Measurements from ENCODE around the gene ELOVL5.
"Not testable (repeated sequence)": the region's sequence is repeated elsewhere in the genome, so short reads cannot be mapped to it uniquely, and the experiment has no call there.

The ELOVL5 gene

GRCh38 chr6:53325785-53326184, 23.0 kb downstream of the ELOVL5 start:
- DNase-seq = no peak

DNA sequence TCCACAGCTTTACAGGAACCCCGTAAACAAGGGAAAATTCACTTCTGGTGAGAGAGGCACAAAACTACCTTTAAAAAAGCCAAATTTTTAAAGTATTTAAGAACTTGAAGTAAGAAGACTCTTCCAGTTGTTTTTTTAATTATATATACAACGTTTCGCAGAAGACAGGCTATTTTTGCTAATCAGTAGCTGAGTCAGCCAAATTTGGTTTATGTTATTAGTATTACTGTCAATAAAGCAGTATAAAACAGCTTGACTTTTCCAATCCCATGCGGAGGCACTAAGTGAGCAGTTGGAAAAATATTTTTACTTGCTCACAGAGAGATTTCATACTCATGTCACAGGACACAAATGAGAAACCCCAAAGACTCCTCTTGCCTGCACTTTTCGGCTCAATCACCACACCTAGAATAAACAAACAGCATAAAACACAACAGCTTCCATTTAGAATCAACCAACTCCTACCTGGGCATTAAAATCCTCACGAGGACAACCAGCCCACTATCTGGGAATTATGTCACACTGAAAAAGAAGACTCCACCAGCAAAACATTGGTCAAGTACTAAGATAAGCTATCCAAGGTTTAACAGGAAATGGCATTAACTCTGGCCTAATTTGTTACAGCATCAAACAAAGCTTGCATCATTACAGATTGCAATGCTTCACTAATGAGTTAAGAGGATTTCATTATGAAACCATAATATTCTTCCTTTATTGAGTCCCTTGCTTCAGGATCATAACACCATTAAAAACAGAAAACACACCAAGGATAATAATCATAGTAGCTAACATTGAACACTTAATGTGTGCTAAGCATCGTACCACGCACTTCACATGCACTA, 26.3 kb downstream of the ELOVL5 start:
- DNase-seq = no peak

DNA sequence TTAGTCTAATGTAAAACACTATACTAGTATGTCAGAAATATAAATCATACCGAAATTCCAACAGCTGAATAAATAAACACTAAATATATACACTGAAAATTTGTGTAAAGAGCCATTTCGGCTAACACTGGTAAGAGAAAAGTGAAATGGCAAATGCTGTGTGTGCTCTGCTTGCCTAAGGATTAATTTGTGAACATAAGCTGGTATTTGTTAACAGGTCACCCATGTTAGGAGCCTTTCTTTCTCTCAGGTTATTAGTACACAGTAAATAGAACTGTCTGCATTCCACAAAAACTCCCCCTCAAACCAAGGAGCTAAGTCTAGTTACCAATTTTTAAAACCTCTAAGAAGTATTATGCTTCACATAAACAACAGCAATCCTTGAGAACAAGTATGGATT, 27.0 kb downstream of the ELOVL5 start:
- no peak for DNase-seq

GRCh38 chr6:53320964-53321363, 27.8 kb downstream of the ELOVL5 start:
- DNase-seq = no peak

DNA sequence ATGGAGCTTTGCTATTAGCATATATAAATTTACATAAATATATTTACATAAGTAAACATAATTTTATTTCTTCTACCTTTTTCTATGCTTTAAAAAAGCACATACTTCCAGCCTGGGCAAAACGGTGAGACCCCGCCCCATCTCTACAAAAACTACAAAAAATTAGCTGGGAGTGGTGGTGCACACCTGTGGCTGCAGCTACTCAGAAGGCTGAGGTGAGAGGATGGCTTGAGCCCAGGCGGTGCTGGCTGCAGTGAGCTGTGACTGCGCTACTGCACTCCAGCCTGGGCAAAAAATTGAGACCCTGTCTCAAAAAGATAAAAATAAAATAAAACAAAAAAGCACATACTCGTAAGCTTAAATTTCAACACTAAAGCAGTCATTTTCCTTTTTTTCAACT, 30.3 kb downstream of the ELOVL5 start:
- DNase-seq = no peak

DNA sequence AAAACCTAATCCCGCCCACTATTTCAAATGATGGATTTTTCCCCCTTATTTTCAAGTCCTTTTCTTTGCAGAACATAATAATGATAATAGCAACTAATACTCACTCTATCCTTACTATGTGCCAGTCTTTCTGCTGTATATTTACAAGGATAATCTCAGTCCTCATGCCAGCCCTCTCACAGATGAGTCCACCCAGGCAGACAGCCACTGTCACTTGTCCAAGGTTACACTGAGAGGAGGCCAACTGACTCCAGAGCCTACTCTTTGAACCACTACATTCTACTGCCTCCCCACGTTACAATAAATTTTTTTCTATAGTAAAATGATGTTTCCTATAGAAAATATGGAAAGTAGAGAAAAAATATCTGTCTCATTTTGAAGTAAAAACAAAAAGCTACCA, 30.9 kb downstream of the ELOVL5 start:
- no peak for DNase-seq

DNA sequence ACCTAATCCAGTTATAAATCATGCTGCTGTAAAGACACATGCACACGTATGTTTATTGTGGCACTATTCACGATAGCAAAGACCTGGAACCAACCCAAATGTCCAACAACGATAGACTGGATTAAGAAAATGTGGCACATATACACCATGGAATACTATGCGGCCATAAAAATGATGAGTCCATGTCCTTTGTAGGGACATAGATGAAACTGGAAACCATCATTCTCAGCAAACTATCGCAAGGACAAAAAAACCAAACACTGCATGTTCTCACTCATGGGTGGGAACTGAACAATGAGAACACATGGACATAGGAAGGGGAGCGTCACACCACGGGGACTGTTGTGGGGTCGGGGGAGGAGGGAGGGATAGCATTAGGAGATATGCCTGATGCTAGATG, 31.5 kb downstream of the ELOVL5 start:
- DNase-seq = not testable (repeated sequence)

DNA sequence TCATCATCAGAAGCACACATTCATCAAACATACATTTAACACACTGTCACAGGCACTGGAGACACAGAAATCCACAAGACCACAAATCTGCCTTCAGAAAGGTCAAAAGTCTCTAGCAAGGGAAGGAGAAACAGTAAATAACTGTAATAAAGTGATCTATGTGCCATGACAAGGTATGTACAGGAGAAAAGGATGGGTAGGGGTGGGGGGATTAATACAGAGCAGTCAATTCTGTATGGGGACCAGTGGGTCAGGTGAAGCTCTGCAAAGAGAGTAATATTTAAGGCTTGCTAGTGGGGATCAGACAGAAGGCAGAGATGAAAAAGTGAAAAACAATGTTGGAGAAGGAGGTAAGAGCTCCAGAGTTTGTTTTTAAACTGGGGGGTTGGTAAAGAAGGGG, 32.6 kb downstream of the ELOVL5 start:
- no peak for DNase-seq

GRCh38 chr6:53315086-53315724, 33.5 kb downstream of the ELOVL5 start:
- DNase-seq = no peak

- no peak for DNase-seq
Measured at GRCh38 chr6:53313784-53314400, 34.9 kb downstream of the ELOVL5 start.

- DNase-seq = no peak
Measured at GRCh38 chr6:53312355-53312754, 36.4 kb downstream of the ELOVL5 start.

DNA sequence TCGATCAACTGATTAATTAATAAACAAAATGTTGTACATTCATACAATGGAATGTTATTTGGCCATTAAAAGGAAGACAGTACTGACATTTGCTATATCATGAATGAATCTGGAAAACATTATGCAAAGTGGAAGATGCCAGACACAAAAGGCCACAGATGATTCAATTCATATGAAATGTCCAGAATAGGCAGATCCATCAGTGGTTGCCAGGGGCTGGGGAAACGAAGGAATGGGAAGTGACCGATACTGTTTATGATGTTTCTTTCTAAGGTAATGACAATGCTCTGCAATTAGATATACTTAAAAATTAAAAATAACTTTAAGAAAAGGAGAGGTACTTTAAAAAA, 37.2 kb downstream of the ELOVL5 start:
- no peak for DNase-seq

- no peak for DNase-seq
Measured at GRCh38 chr6:53310771-53311585, 37.8 kb downstream of the ELOVL5 start.

DNA sequence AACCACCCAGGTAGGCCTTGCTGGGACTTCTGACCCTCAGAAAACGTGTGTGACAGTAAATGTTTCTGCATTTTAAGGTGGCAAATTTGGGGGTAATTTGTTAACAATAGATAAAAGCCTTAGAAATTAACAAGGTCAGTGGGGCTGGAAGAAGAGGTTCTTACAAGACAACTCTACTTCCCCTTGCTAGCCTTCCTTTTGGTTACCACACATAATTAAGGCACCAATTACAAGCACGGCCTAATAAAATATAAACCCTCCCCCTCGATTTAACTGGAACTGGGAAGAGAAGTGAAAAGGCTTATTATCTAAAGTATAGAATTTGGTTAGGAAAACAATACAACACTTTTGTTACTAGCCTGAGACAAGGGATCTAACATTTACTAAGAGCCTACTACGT, 38.8 kb downstream of the ELOVL5 start:
- DNase-seq = no peak

- DNase-seq = peak; percentile 84
Measured at GRCh38 chr6:53309059-53309900, 39.5 kb downstream of the ELOVL5 start.

DNA sequence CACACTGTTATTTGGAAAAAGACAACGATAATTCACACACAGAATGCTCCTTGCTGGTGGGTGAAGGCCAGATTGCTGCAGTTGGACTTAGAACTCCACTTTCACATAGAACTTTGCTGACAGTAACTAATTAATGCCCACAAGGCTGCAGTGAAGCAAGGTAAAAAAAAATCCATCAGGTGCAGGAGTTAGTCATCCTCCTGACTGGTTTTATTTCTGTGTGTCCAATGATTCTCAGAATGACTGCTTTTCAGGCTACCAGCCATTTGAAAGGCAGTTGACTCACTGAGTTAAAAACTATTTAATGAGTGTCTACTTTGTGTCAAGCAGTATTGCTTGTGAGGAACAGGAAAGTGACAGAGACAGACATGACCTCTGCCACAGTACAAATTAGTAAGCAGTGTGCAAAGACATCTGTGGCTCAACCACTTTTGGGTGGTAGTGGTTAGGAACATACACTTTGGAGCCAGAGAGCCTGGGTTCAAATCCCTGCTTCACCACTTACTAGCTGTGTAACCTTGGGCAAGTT, 41.9 kb downstream of the ELOVL5 start:
- DNase-seq = no peak

- not testable (repeated sequence) for DNase-seq
Measured at GRCh38 chr6:53306217-53306616, 42.5 kb downstream of the ELOVL5 start.

DNA sequence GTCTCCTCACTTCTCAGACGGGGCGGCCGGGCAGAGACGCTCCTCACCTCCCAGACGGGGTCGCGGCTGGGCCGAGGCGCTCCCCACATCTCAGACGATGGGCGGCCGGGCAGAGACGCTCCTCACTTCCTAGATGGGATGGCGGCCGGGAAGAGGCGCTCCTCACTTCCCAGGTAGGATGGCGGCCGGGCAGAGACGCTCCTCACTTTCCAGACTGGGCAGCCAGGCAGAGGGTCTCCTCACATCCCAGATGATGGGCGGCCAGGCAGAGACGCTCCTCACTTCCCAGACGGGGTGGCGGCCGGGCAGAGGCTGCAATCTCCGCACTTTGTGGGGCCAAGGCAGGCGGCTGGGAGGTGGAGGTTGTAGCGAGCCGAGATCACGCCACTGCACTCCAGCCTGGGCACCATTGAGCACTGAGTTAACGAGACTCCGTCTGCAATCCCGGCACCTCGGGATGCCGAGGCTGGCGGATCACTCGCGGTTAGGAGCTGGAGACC, 43.2 kb downstream of the ELOVL5 start:
- DNase-seq = not testable (repeated sequence)

- not testable (repeated sequence) for DNase-seq
Measured at GRCh38 chr6:53304953-53305352, 43.8 kb downstream of the ELOVL5 start.

DNA sequence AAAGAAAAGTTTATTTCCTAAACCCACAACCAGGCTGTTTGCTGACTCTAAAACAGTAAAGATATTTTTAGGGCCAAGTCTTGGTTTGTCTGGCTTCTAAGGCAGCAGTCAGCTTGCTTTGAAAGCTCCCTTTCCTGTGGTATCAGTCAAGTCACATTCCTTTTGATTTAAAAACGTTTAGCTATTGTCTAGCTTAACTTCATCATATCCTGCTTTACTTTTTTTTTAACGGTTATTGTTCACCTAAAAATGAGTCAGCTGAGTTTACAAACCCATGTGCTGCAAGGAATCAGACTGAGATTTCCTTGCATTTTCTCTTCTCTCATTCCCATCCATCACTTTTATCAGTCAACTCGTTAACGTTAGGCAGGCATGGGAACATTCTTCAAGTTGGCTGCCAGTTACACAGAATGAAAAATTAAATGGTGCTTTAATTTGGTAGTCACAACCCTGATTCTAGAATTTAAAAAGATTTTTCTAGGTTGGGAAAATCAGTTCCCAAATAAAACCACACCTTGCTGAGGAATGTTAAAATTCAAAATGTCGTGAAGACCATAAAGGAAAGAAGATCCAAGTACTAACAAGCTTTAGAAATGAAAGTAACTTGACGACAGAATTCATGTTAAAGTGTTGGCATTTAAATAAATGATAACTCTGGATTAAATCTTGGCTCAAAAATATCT, 45.9 kb downstream of the ELOVL5 start:
- DNase-seq = no peak
